Transverse colon (tissue), 4 donors: Measurements from ENCODE around the gene PAQR4. TPM values are rescaled to one million over a fixed set of nuclear protein-coding genes. Genes with fewer than 3 reads are reported as not detected.

Source experiments
- DNase-seq: peaks from one replicate; pipeline ENCODE4 v3.0.0-alpha.2; 2019
- H3K27ac ChIP-seq, 4 donors: fragments of 200-600 bp; sonication (generic); 2 replicates each; pipeline ENCODE4 v1.5.1; 2016 to 2018; ENCODE audit warnings: inconsistent platforms in 4 of 4
- H3K27me3 ChIP-seq: fragments of 200-600 bp; sonication (generic); 2 replicates; pipeline ENCODE4 v1.5.1; 2017; ENCODE audit warnings: inconsistent platforms
- H3K36me3 ChIP-seq, 4 donors: fragments of 200-600 bp; sonication (generic); 2 replicates each; pipeline ENCODE4 v1.5.1; 2017 to 2019; ENCODE audit warnings: inconsistent platforms in 4 of 4
- H3K4me1 ChIP-seq, 4 donors: fragments of 200-600 bp; sonication (generic); 2 replicates each; pipeline ENCODE4 v1.5.1; 2017 to 2020; ENCODE audit warnings: inconsistent platforms in 4 of 4
- H3K4me3 ChIP-seq, 4 donors: fragments of 200-600 bp; sonication (generic); 1 replicate in 1 of 4; 2 replicates in 3 of 4; pipeline versions ENCODE4 v1.5.1 to v1.6.1; 2017 to 2019; ENCODE audit warnings: inconsistent platforms in 4 of 4
- H3K9me3 ChIP-seq, 2 donors: fragments of 200-600 bp; sonication (generic); 2 replicates each; pipeline ENCODE4 v1.5.1; 2017 to 2019; ENCODE audit warnings: inconsistent platforms in 2 of 2
- CTCF ChIP-seq, 5 experiments: fragments of 200-600 bp in 3 of 5; fragments of 450-650 bp in 2 of 5; sonication (generic) in 3 of 5; IDR thresholded peaks; 1 replicate in 2 of 5; 2 replicates in 3 of 5; pipeline ENCODE4 v1.5.1; 2016 to 2017; ENCODE audit warnings: antibody characterized with exemption in 5 of 5, inconsistent platforms in 3 of 5, mild to moderate bottlenecking in 2 of 5, moderate library complexity in 1 of 5
- EP300 ChIP-seq: sonication (generic); formaldehyde crosslinking; IDR thresholded peaks from one replicate; pipeline ENCODE4 v1.6.1; 2017; ENCODE audit warnings: antibody characterized with exemption, low read depth
- POLR2A ChIP-seq: fragments of 450-650 bp; IDR thresholded peaks from one replicate; pipeline ENCODE4 v1.6.1; 2016; ENCODE audit warnings: antibody characterized with exemption, mild to moderate bottlenecking, moderate library complexity
- POLR2AphosphoS5 ChIP-seq, 3 donors: sonication (generic); formaldehyde crosslinking; IDR thresholded peaks; one replicate each; pipeline ENCODE4 v1.6.1; 2016; ENCODE audit warnings: antibody characterized with exemption in 3 of 3
- WGBS, 2 donors: methylation state at CpG; one replicate each; pipeline ENCODE4 v1.1.5; 2018; ENCODE audit warnings: low coverage in 1 of 2; 5-methylcytosine and 5-hydroxymethylcytosine counted together
- in situ Hi-C, 4 donors: fragments of 200-750 bp; cut with MboI; loops; one replicate each; pipeline versions ENCODE4 v1.15.0 to v1.15.1; 2017; ENCODE audit warnings: low sequenced_read_pairs in 3 of 4, low pct_ligation_motif_present in 1 of 4, low pct_unique_long_range_greater_than_20kb in 1 of 4
- intact Hi-C: fragments of 100-400 bp; cut with DNase I; formaldehyde crosslinking; loops from one replicate; pipeline ENCODE4 v1.15.1; 2023; ENCODE audit warnings: low total_unique reads
- total RNA-seq, 4 donors: library from RNA; depleted of rRNA; stranded (reverse); fragments of >200 nt; gene quantifications; one replicate each; pipeline ENCODE4 v1.1.0, GENCODE V29; 2016

The PAQR4 gene
- total RNA-seq, 4 donors from 2014 or later, result 3.0 to 5.9 (median 4.4) TPM; not detected in 1

DNA sequence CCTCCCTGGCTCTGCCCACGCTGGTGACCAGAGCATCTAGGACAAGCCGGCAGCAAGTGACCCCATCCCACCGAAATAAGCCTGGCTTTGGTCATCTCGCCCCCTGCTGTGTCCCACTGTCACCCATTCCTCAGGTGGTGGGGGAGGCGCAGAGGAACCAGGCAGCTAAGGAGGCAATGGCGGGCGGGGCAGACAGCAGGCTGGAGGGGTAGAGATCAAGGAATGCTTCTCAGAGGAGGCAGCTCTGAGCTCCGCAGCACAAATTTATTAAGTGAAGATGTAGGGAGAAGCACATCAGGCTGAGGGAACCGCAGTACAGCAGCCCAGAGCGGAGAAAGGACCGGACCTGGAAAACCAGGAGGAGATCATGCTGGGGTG lies 12.6 kb upstream of the PAQR4 start:
- DNase-seq, result no peak
- no peak overlapping the region for H3K27ac ChIP-seq
- no peak overlapping the region for H3K4me3 ChIP-seq
- no peak for TF ChIP-seq CTCF (IDR thresholded peaks at IDR 0.05)
- TF ChIP-seq EP300, result no peak
- no peak for TF ChIP-seq POLR2AphosphoS5 (IDR thresholded peaks at IDR 0.05)
- TF ChIP-seq POLR2A, result no peak
- in situ Hi-C loops (no loop called here), intact Hi-C loops (no loop called here)
- H3K27me3 ChIP-seq, result peaks cover 69% of the 10 kb centered on the region
- H3K36me3 ChIP-seq, result no peaks in the 10 kb centered on the region
- WGBS, 2 donors, result 84 to 86% methylated on average over 3 to 11 of the region's 11 CpGs
- H3K4me1 ChIP-seq, result peaks cover 0 to 11% (median 7%) of the 10 kb centered on the region in 4 donors
- H3K9me3 ChIP-seq, result no peaks in the 10 kb centered on the region

GRCh38 chr16:2959206-2959605 lies 9.9 kb upstream of the PAQR4 start:
- in situ Hi-C loops (no loop called here), intact Hi-C loops (no loop called here)
- DNase-seq, result peak; percentile 8
- Histone ChIP-seq H3K27me3 (peaks cover 91% of the 10 kb centered on the region), H3K36me3 (no peaks in the 10 kb centered on the region), H3K4me3 (no peak overlapping the region), H3K9me3 (no peaks in the 10 kb centered on the region), H3K27ac (no peak overlapping the region), H3K4me1 (peaks cover 12 to 23% (median 21%) of the 10 kb centered on the region in 4 donors)
- TF ChIP-seq POLR2A (no peak), POLR2AphosphoS5 (IDR thresholded peaks at IDR 0.05) (no peak), CTCF (IDR thresholded peaks at IDR 0.05) (no peak), EP300 (no peak)
- WGBS, 2 donors, result 8 to 38% methylated on average over 5 to 10 of the region's 10 CpGs

DNA sequence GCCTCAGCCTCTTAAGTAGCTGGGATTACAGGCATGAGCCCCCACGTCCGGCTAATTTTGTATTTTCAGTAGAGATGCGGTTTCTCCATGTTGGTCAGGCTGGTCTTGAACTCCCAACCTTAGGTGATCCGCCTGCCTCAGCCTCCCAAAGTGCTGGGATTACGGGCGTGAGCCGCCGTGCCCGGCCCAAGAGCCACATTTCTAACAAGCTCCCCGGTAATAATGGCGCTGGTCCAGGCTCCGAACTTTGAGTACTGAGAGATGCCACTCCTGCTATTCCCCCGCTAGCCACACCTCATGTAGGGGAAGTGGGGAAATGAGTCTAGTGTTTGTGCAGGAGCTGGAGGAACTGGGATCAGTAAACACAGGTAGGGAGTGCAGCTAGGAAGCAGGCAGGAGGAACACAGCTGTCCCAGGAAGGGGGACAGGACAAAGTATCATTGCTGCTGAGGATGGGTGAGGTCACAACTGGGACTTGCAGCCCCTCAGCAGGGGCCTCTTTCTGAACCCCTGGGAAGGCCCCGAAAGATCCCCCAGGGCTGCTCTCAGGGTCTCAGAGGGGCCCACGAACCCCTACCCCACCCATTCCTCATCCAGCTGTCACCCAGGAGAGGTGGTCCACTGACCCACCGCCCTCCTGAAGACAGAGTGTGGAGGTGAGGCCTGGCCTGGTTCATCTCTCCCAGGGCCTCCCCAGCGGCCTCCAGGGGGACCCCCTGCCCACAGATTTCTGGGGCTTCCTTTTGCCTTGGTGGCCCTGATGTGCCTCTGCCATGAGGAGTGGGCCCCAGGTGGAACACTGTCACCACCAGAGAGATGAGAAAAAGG lies 8.8 kb upstream of the PAQR4 start:
- Histone ChIP-seq H3K27ac (no peak overlapping the region), H3K9me3 (no peaks in the 10 kb centered on the region), H3K4me1 (peaks cover 22 to 34% (median 33%) of the 10 kb centered on the region in 4 donors), H3K27me3 (peaks cover 91% of the 10 kb centered on the region), H3K36me3 (no peaks in the 10 kb centered on the region), H3K4me3 (no peak overlapping the region)
- in situ Hi-C loops, result no loop called here
- intact Hi-C loops, result no loop called here
- WGBS, 2 donors, result 0 to 68% methylated on average over 1 to 16 of the region's 17 CpGs
- peak; percentile 20 for DNase-seq
- TF ChIP-seq POLR2AphosphoS5 (IDR thresholded peaks at IDR 0.05) (no peak), CTCF (IDR thresholded peaks at IDR 0.05) (no peak), EP300 (no peak), POLR2A (no peak)

GRCh38 chr16:2962334-2963073 lies 6.6 kb upstream of the PAQR4 start:
- in situ Hi-C loops (no loop called here), intact Hi-C loops (no loop called here)
- TF ChIP-seq EP300 (no peak), POLR2AphosphoS5 (IDR thresholded peaks at IDR 0.05) (no peak), POLR2A (no peak), CTCF (IDR thresholded peaks at IDR 0.05) (no peak)
- 14% methylated on average over 23 of the region's 28 CpGs; no CpG with 5 or more reads in 1 of the 2 donors for WGBS, 2 donors
- H3K4me1 ChIP-seq, result peaks cover 22 to 38% (median 38%) of the 10 kb centered on the region in 4 donors
- H3K36me3 ChIP-seq, result no peaks in the 10 kb centered on the region
- H3K27ac ChIP-seq, result no peak overlapping the region
- H3K4me3 ChIP-seq, result no peak overlapping the region
- no peaks in the 10 kb centered on the region for H3K9me3 ChIP-seq
- no peak for DNase-seq
- peaks cover 91% of the 10 kb centered on the region for H3K27me3 ChIP-seq
